CD14-positive monocyte (primary cell): ENCODE results near the gene DZIP1L. TPM values are rescaled to one million over a fixed set of nuclear protein-coding genes. Genes with fewer than 3 reads are reported as not detected.
"Not testable (repeated sequence)": the region's sequence is repeated elsewhere in the genome, so short reads cannot be mapped to it uniquely, and the experiment has no call there.

Source experiments
- DNase-seq, 3 donors: peaks; one replicate each; pipeline ENCODE4 v3.0.0-alpha.2; 2011 to 2022
- H2AFZ ChIP-seq: 2 replicates; pipeline ENCODE4 v1.6.0; 2012; ENCODE audit warnings: mild to moderate bottlenecking, low read depth, low read length, inconsistent platforms; ENCODE audit not compliant: insufficient read depth, poor library complexity, severe bottlenecking
- H3K27ac ChIP-seq, 2 donors: 1 replicate in 1 of 2; 2 replicates in 1 of 2; pipeline ENCODE4 v1.5.1; 2012 to 2013; ENCODE audit warnings: low read length in 2 of 2, control low read depth in 1 of 2, inconsistent platforms in 1 of 2, low read depth in 1 of 2, mild to moderate bottlenecking in 1 of 2
- H3K27me3 ChIP-seq, 2 donors: one replicate each; pipeline versions ENCODE4 v1.6.0 to v1.6.1; 2011 to 2013; ENCODE audit warnings: low read length in 2 of 2; ENCODE audit not compliant: control insufficient read depth in 2 of 2, insufficient read depth in 2 of 2
- H3K36me3 ChIP-seq, 2 donors: replicated peaks in 1 of 2; 1 replicate in 1 of 2; 2 replicates in 1 of 2; pipeline versions ENCODE4 v1.5.1 to v1.6.1; 2012 to 2013; ENCODE audit warnings: low read length in 2 of 2, control low read depth in 1 of 2, inconsistent platforms in 1 of 2, mild to moderate bottlenecking in 1 of 2; ENCODE audit not compliant: insufficient read depth in 2 of 2, control insufficient read depth in 1 of 2
- H3K4me1 ChIP-seq, 2 donors: 1 replicate in 1 of 2; 2 replicates in 1 of 2; pipeline versions ENCODE4 v1.5.1 to v1.6.1; 2012 to 2013; ENCODE audit warnings: low read length in 2 of 2, control low read depth in 1 of 2, inconsistent platforms in 1 of 2, mild to moderate bottlenecking in 1 of 2, moderate library complexity in 1 of 2; ENCODE audit not compliant: insufficient read depth in 2 of 2, control insufficient read depth in 1 of 2
- H3K4me2 ChIP-seq: replicated peaks from 2 replicates; pipeline ENCODE3; 2012; ENCODE audit warnings: low read length, moderate library complexity, mild to moderate bottlenecking; ENCODE audit not compliant: poor library complexity, severe bottlenecking; ENCODE audit errors: extremely low read depth
- H3K4me3 ChIP-seq, 3 experiments: fragments of 200-600 bp in 1 of 3; sonication (generic) in 1 of 3; replicated peaks in 1 of 3; 1 replicate in 2 of 3; 2 replicates in 1 of 3; pipeline ENCODE4 v1.5.1; 2011 to 2013; ENCODE audit warnings: low read length in 3 of 3, mild to moderate bottlenecking in 3 of 3, control low read depth in 2 of 3, low read depth in 2 of 3, inconsistent platforms in 1 of 3, moderate library complexity in 1 of 3
- H3K79me2 ChIP-seq: 2 replicates; pipeline ENCODE4 v1.6.0; 2012; ENCODE audit warnings: mild to moderate bottlenecking, control low read depth, inconsistent platforms, low read length, moderate library complexity; ENCODE audit not compliant: insufficient read depth
- H3K9ac ChIP-seq: 2 replicates; pipeline ENCODE4 v1.6.0; 2017; ENCODE audit warnings: low read length, mild to moderate bottlenecking; ENCODE audit not compliant: insufficient read depth, poor library complexity, severe bottlenecking
- H3K9me3 ChIP-seq, 2 donors: replicated peaks in 1 of 2; 1 replicate in 1 of 2; 2 replicates in 1 of 2; pipeline versions ENCODE4 v1.5.1 to v1.6.1; 2012 to 2013; ENCODE audit warnings: low read length in 2 of 2, control low read depth in 1 of 2; ENCODE audit not compliant: control insufficient read depth in 1 of 2, insufficient read depth in 1 of 2
- H4K20me1 ChIP-seq: 2 replicates; pipeline ENCODE4 v1.6.0; 2012; ENCODE audit warnings: mild to moderate bottlenecking, low read length, control low read depth, moderate library complexity; ENCODE audit not compliant: insufficient read depth
- H3K27ac Mint-ChIP-seq, 7 donors: one replicate each; pipeline ENCODE4 v1.8.0; 2020; ENCODE audit warnings: mild to moderate bottlenecking in 7 of 7, mixed read lengths in 7 of 7, moderate library complexity in 6 of 7, inconsistent platforms in 2 of 7
- H3K27me3 Mint-ChIP-seq, 3 donors: one replicate each; pipeline ENCODE4 v1.8.0; 2021 to 2022; ENCODE audit warnings: low read depth in 3 of 3, mild to moderate bottlenecking in 3 of 3, mixed read lengths in 3 of 3, moderate library complexity in 3 of 3, inconsistent platforms in 1 of 3
- H3K36me3 Mint-ChIP-seq, 2 donors: one replicate each; pipeline ENCODE4 v1.8.0; 2020; ENCODE audit warnings: mixed read lengths in 2 of 2, inconsistent platforms in 1 of 2, mild to moderate bottlenecking in 1 of 2
- H3K4me1 Mint-ChIP-seq: one replicate; pipeline ENCODE4 v1.8.0; 2020; ENCODE audit warnings: mild to moderate bottlenecking, mixed read lengths
- H3K4me3 Mint-ChIP-seq, 2 donors: one replicate each; pipeline ENCODE4 v1.8.0; 2020; ENCODE audit warnings: mild to moderate bottlenecking in 2 of 2, mixed read lengths in 2 of 2, moderate library complexity in 1 of 2
- H3K9me3 Mint-ChIP-seq, 7 donors: one replicate each; pipeline ENCODE4 v1.8.0; 2020 to 2022; ENCODE audit warnings: mixed read lengths in 7 of 7, mild to moderate bottlenecking in 6 of 7, moderate library complexity in 6 of 7, inconsistent platforms in 2 of 7
- WGBS: methylation state at CpG from one replicate; pipeline ENCODE4 v1.1.5; 2013; ENCODE audit warnings: missing lambda C conversion rate; ENCODE audit not compliant: insufficient coverage; 5-methylcytosine and 5-hydroxymethylcytosine counted together
- intact Hi-C, 2 donors: fragments of 100-400 bp; cut with micrococcal nuclease; formaldehyde crosslinking; loops; one replicate each; pipeline versions ENCODE4 v1.15.0 to v1.15.1; 2023
- polyA plus RNA-seq, 3 donors: library from polyadenylated mRNA; depleted of rRNA in 1 of 3; unstranded in 2 of 3; stranded (reverse) in 1 of 3; fragments of 300-500 nt in 2 of 3; fragments of >200 nt in 1 of 3; fragmentation: Illumina TruSeq in 2 of 3; gene quantifications; 1 replicate in 2 of 3; 2 replicates in 1 of 3; pipeline ENCODE4 v1.2.3, GENCODE V29; 2012 to 2021
- TF ChIP-seq, protein P1 (sequence below): fragments of 200-600 bp; IDR thresholded peaks from one replicate; pipeline ENCODE4 v1.8.0; 2022; ENCODE audit warnings: antibody characterized with exemption, mild to moderate bottlenecking

The DZIP1L gene
- polyA plus RNA-seq, 3 donors: 0.50 to 1.8 (median 0.52) TPM

DNA sequence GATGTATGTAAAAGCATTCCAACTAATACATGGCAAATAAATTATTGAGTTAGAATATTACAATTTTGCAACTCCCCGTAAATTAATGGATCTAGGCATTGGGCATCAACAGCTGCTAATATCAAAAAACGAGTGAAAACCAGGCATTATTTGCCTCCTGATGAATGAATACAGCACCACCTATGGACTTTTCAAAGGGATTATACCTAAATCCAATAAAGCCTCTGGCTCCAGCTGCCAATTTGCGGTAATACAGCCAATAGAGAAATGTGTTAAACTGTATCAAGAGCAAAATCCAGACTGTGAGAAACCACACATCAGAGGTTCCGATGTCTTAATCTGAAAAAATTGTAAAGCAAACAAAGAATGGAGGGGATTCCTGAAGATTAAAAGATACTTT is 33.1 kb upstream of the DZIP1L start:
- no peak overlapping the region for H3K4me3 Mint-ChIP-seq
- TF ChIP-seq, protein P1, sequence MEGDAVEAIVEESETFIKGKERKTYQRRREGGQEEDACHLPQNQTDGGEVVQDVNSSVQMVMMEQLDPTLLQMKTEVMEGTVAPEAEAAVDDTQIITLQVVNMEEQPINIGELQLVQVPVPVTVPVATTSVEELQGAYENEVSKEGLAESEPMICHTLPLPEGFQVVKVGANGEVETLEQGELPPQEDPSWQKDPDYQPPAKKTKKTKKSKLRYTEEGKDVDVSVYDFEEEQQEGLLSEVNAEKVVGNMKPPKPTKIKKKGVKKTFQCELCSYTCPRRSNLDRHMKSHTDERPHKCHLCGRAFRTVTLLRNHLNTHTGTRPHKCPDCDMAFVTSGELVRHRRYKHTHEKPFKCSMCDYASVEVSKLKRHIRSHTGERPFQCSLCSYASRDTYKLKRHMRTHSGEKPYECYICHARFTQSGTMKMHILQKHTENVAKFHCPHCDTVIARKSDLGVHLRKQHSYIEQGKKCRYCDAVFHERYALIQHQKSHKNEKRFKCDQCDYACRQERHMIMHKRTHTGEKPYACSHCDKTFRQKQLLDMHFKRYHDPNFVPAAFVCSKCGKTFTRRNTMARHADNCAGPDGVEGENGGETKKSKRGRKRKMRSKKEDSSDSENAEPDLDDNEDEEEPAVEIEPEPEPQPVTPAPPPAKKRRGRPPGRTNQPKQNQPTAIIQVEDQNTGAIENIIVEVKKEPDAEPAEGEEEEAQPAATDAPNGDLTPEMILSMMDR: peak; percentile 11
- H3K27me3 ChIP-seq: no peaks in the 10 kb centered on the region
- no peaks in the 10 kb centered on the region for H3K79me2 ChIP-seq
- H3K4me1 Mint-ChIP-seq: no peaks in the 10 kb centered on the region
- peaks cover under 1 to 8% (median 4%) of the 10 kb centered on the region in 7 donors for H3K9me3 Mint-ChIP-seq
- no peak overlapping the region for H3K4me2 ChIP-seq
- intact Hi-C loops: no loop called here
- H3K36me3 Mint-ChIP-seq: no peaks in the 10 kb centered on the region
- WGBS: 53% methylated on average over 2 of the region's 4 CpGs
- H3K27ac Mint-ChIP-seq: no peak overlapping the region
- H3K9ac ChIP-seq: no peak overlapping the region
- no peak overlapping the region for H3K4me3 ChIP-seq
- no peaks in the 10 kb centered on the region for H4K20me1 ChIP-seq
- H3K4me1 ChIP-seq: no peaks in the 10 kb centered on the region
- peaks cover 0 to under 1% of the 10 kb centered on the region in 2 donors for H3K9me3 ChIP-seq
- H3K27ac ChIP-seq: no peak overlapping the region
- no peak overlapping the region for H2AFZ ChIP-seq
- H3K27me3 Mint-ChIP-seq: peaks cover 0 to 4% (median 2%) of the 10 kb centered on the region in 3 donors
- no peaks in the 10 kb centered on the region for H3K36me3 ChIP-seq
- peak in 1 of 3 donors; percentile 33 for DNase-seq

GRCh38 chr3:138142181-138142580 is 26.8 kb upstream of the DZIP1L start:
- H3K4me1 ChIP-seq: peaks cover 31 to 32% of the 10 kb centered on the region in 2 donors
- H3K9ac ChIP-seq, intact Hi-C loops, H3K79me2 ChIP-seq, H3K27me3 Mint-ChIP-seq, H3K9me3 Mint-ChIP-seq, H3K4me3 ChIP-seq, H3K27ac Mint-ChIP-seq, H3K36me3 ChIP-seq, H2AFZ ChIP-seq, H4K20me1 ChIP-seq, H3K9me3 ChIP-seq, H3K36me3 Mint-ChIP-seq, DNase-seq, H3K27ac ChIP-seq, H3K27me3 ChIP-seq, H3K4me3 Mint-ChIP-seq, H3K4me2 ChIP-seq: not testable (repeated sequence)
- H3K4me1 Mint-ChIP-seq: peaks cover 36% of the 10 kb centered on the region
- WGBS: 100% methylated on average over 2 of the region's 3 CpGs
